GM19438 (cell line): Measurements from ENCODE around the gene PABPC1L.

Experiments
- ATAC-seq: cut with Tn5 transposase; IDR thresholded peaks from one replicate; pipeline ENCODE4 v1.9.1; 2021; ENCODE audit warnings: low read depth; ENCODE audit not compliant: unreplicated experiment

The PABPC1L gene

GRCh38 chr20:44963325-44964215, 53.7 kb downstream of the PABPC1L start:
- no peak for ATAC-seq

- no peak for ATAC-seq
Measured at GRCh38 chr20:44965651-44966029, 55.8 kb downstream of the PABPC1L start.

- ATAC-seq = peak; percentile 59
Measured at GRCh38 chr20:44966030-44966961, 56.4 kb downstream of the PABPC1L start, which contains the start of gene STK4. TSS of gene STK4 (plus strand) at chr20:44966512. CDS start at chr20:44966569, 57 bp downstream.

GRCh38 chr20:44967207-44967807, 57.4 kb downstream of the PABPC1L start:
- no peak for ATAC-seq

DNA sequence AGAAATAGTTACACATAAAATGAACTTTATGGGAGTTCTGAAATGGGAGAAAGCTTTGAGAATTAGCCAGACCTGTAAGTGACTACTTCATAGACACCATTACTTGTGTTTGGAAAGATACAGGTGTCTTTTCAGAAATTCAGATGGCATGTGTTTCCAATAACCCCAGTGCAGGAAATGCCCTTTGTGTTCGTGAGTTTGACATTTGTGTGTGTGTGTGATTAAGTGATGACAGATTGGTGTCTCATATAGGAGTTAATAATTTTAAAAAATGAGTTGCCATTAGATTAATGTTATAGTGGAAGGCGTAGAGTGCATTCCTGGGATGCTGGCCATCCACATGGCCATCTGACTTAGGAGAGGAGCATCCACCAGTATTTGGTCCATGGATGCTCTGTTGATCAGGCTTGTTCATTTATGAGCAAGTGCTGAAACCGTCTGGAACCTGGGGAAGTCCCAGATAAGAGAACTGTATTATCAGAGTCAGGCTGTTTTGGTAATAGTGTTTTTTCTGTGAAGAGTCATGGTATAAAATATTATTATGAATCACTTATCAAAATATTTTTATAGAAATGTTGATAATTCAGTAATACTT, 59.5 kb downstream of the PABPC1L start:
- no peak for ATAC-seq

DNA sequence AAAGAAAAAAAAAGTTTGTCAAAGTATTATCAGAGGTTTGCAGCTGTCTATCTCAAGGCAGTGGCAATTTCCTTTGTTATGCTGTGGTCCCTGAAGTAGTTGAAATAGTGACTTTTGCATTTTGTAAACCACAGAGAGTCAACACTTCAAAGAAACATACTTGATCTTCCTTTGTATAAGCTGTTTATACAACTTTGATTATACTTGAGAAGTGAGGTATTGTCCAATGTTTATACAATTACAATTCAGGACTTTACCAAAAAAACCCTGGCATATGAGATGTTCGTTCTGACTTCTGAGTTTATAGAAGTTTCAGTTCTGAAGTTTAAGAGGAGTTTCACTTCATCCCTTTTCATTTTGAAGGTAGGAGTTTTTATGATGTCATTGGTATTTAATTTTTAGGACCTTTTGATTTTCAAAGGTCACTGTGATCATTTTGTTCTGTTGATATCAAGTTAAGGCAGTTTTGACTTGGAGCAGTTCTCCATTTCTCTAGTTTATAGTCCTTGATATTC, 60.4 kb downstream of the PABPC1L start:
- no peak for ATAC-seq

GRCh38 chr20:44973053-44973452, 63.2 kb downstream of the PABPC1L start:
- ATAC-seq = no peak

- no peak for ATAC-seq
Measured at GRCh38 chr20:44976698-44977097, 66.8 kb downstream of the PABPC1L start.

GRCh38 chr20:44979090-44979621, 69.3 kb downstream of the PABPC1L start:
- ATAC-seq = peak; percentile 92

GRCh38 chr20:44981736-44982406, 72.0 kb downstream of the PABPC1L start:
- no peak for ATAC-seq

GRCh38 chr20:44983093-44983674, 73.3 kb downstream of the PABPC1L start:
- ATAC-seq = no peak

DNA sequence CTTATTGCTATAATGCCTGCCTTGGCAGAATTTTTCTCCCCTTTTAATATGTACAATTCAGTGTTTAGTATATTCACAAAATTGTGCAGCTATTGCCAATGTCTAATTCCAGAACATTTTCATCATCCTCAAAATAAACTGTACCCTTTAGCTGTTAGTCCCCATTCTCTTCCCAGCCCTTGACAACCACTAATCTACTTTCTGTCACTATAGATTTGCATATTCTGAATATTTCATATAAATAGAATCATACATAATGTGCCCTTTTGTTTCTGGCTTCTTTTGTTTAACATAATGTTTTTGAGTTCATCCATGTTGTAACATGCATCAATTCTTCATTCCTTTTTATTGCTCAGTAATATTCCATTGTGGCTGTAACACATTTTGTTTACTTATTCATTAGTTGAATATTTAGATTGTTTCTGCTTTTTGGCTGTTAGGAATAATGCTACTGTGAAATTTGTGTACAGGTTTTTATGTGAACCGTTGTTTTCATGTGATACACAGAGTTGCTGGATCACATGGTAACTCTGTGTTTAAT, 78.8 kb downstream of the PABPC1L start:
- no peak for ATAC-seq
